Kidney epithelial cell (primary cell): Measurements from ENCODE around the gene HEG1. TPM values are rescaled to one million over a fixed set of nuclear protein-coding genes. Genes with fewer than 3 reads are reported as not detected.

Experiments
- DNase-seq: peaks from one replicate; pipeline ENCODE4 v3.0.0-alpha.2; 2010; ENCODE audit warnings: low read depth
- H3K27me3 ChIP-seq: 2 replicates; pipeline ENCODE4 v1.6.0; 2011; ENCODE audit warnings: low read length; ENCODE audit not compliant: control insufficient read depth, insufficient read depth
- H3K36me3 ChIP-seq: 2 replicates; pipeline ENCODE4 v1.5.1; 2011; ENCODE audit warnings: low read length; ENCODE audit not compliant: control insufficient read depth, insufficient read depth
- H3K4me3 ChIP-seq: 2 replicates; pipeline ENCODE4 v1.5.1; 2011; ENCODE audit warnings: low read depth, mild to moderate bottlenecking, control low read depth, low read length
- total RNA-seq: library from RNA; depleted of rRNA; stranded (reverse); fragments of >200 nt; gene quantifications from 2 replicates; pipeline ENCODE4 v1.2.3, GENCODE V29; 2015
- TF ChIP-seq, protein P1 (sequence below): IDR thresholded peaks from 2 replicates; pipeline ENCODE4 v1.5.1; 2011; ENCODE audit warnings: mild to moderate bottlenecking, moderate library complexity, low read length, control low read depth, inconsistent platforms; ENCODE audit not compliant: insufficient read depth, poor library complexity, severe bottlenecking

The HEG1 gene
- total RNA-seq, 1 donor from 2014 or later = 17.4 TPM

DNA sequence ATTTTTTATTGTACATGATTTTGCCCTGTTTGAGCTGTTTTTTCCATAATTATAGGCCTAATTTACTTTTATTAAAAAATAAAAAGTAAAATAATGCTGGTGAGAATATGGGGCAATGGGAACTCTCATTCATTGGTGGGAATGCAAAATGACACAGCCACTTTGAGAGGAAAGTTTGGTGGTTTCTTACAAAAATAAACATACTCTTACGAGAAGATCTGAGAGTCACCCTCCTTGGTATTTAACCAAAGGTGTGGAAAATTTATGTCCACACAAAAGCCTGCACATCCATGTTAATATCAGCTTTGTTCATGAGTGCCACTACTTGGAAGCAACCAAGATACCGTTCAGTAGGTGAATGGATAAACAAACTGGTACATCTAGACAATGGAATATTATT lies 131.1 kb downstream of the HEG1 start:
- TF ChIP-seq, protein P1, sequence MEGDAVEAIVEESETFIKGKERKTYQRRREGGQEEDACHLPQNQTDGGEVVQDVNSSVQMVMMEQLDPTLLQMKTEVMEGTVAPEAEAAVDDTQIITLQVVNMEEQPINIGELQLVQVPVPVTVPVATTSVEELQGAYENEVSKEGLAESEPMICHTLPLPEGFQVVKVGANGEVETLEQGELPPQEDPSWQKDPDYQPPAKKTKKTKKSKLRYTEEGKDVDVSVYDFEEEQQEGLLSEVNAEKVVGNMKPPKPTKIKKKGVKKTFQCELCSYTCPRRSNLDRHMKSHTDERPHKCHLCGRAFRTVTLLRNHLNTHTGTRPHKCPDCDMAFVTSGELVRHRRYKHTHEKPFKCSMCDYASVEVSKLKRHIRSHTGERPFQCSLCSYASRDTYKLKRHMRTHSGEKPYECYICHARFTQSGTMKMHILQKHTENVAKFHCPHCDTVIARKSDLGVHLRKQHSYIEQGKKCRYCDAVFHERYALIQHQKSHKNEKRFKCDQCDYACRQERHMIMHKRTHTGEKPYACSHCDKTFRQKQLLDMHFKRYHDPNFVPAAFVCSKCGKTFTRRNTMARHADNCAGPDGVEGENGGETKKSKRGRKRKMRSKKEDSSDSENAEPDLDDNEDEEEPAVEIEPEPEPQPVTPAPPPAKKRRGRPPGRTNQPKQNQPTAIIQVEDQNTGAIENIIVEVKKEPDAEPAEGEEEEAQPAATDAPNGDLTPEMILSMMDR = no peak
- Histone ChIP-seq H3K27me3 (peaks cover 2% of the 10 kb centered on the region), H3K4me3 (no peak overlapping the region), H3K36me3 (no peaks in the 10 kb centered on the region)
- DNase-seq = no peak

DNA sequence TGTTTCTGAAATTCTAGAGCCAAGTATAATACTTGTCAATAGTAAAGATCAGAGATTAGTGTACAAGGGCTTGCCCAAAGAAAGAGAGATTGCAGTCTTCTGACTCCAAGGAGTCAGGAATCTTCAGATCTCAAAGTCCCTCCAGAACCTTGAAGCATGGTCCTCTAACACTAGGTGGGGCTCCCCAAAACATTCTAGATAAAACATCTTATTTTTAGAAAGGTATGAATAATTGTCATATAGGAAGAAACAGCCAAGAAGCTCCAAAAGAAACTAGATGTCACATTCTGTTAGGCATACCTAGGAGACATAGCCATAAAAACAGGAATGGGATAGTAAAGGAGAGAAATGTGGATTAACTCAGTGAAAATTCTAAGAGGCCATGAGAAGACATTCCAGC lies 132.0 kb downstream of the HEG1 start:
- H3K27me3 ChIP-seq = peaks cover 2% of the 10 kb centered on the region
- no peak for DNase-seq
- H3K36me3 ChIP-seq = no peaks in the 10 kb centered on the region
- H3K4me3 ChIP-seq = no peak overlapping the region
- TF ChIP-seq, protein P1 = no peak

DNA sequence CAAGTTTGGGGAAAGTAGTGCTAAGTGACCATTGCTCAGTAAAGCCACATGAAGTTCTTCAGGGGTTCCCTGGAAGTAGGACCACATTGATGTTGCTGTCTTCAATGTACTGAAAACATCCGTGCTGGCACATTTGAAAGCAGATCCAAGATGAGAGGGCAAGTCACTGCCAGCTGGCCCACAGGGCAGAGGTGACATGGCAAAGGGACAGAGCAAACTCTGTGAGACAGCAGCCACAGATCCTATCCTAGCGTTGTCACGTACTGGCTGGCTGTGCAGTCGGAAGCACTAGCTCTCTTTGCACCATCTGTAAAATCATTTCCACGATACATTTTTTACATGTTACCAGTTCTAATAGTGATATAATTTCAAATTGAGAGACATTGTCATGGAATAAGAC lies 135.1 kb downstream of the HEG1 start:
- Histone ChIP-seq H3K27me3 (peaks cover 2% of the 10 kb centered on the region), H3K36me3 (no peaks in the 10 kb centered on the region), H3K4me3 (no peak overlapping the region)
- no peak for DNase-seq
- TF ChIP-seq, protein P1 = no peak

DNA sequence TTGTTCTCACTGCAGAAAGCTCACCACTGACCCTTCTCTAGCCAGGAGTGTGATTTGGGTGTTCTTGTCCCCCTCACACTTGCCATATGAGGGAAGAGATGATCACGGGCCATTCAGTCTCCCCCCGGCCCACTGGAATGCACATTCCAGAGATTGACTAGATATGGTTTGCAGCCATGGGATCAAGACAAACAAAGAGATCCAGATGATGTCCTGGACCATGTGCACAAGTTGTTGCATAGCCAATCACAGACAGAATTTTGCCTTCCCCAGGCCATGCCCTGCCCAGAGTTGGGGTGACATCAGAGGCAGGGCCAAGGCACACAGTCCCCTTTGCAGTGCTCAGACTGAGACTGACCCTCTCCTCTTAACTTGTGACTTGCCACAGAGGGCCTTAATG lies 136.0 kb downstream of the HEG1 start:
- DNase-seq = no peak
- Histone ChIP-seq H3K36me3 (no peaks in the 10 kb centered on the region), H3K27me3 (peaks cover 2% of the 10 kb centered on the region), H3K4me3 (no peak overlapping the region)
- TF ChIP-seq, protein P1 = no peak

DNA sequence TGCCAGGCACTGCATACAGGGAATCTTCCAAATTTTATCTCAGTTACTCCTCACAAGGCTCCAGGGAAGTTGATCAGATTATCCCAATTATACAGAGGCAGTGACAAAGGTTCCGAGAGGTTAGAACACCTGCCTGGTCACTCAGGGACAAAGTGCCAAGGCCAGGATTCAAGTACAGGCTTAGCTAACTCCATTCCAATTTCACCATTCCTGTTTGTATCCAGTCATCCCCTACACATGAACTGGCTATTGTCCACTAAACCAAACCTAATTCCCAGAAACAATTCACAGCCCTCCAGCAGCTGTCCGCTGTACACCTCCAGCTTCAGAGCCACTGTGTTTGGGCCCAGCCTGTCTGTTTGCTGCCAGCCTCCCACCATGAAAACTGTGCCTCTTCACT lies 137.3 kb downstream of the HEG1 start:
- TF ChIP-seq, protein P1 = no peak
- H3K4me3 ChIP-seq = no peak overlapping the region
- DNase-seq = no peak
- H3K36me3 ChIP-seq = no peaks in the 10 kb centered on the region
- H3K27me3 ChIP-seq = peaks cover 2% of the 10 kb centered on the region

DNA sequence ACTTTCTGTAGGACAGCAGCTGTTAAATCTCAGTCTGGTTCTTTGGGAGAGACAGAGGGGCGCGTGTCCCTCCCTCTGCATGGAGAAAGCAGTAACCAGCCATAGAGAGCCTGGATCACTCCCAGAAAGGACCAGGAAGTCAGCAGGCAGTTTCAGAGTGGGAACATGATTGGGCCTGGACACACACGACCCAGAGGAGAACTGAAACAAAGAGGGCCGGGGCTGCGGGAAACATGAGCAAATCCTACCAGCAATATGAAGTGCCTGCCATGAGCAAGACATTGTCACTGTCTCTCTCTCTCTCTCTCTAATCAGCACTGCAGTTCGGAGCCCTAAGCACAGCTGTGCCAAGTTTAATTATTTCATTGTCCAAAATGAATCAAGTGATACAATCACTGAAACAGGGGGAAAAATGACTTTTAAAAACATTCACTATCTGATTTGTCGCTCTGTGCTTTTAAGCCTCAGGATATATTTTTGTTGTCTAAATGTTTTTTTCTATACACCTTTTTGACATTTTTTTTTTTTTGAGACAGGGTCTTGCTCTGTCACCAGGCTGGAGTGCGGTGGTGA lies 138.9 kb downstream of the HEG1 start:
- H3K4me3 ChIP-seq = no peak overlapping the region
- no peak for DNase-seq
- H3K36me3 ChIP-seq = no peaks in the 10 kb centered on the region
- TF ChIP-seq, protein P1 = no peak
- no peaks in the 10 kb centered on the region for H3K27me3 ChIP-seq
